NCI-H82 treated with DMSO at 0.1 percent for 48 hours (cell line): ENCODE data around the gene LDLRAD3.

Source experiments
- DNase-seq: peaks from one replicate; lab custom pipeline; 2025; ENCODE audit not compliant: unreplicated experiment; lab: John Stamatoyannopoulos, UW

The LDLRAD3 gene

DNA sequence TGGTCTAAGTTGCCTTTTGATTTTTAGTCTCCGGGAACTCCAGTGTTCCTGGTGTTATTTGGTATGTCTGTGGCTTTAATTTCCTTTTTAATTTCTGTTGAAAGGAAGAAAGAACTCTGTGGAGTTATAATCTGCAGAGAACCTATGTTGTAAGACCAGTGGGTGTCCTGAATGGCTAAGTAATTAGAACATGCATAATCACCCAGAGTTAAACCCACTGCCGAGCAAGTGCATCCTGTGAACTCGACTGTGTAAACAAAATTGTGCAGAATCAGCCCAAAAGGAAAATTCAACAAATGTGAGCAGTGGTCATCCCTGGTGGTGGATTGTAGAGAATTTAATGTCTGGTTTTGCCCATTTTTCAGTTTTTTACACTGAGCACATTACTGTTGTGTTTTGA is 182.8 kb downstream of the LDLRAD3 start:
- no peak for DNase-seq

DNA sequence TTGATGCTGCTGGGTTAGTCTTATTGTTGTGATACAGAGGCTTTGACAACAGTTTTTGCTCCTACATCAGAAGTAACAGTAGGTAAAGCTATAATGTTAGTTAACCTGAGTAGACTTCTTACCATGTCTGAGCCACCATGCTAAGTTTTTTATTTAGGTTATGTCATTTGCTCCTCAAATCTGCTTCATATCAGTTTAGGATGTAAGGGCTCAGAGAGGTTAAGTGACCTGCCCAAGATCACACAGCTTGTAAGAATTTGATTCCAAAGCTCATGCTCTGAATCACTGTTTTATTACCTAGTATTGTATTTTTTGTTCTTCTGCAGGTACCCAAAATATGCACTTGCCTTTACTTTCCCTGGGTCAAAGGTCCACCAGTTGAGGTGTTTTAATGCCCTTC is 183.7 kb downstream of the LDLRAD3 start:
- DNase-seq: no peak

DNA sequence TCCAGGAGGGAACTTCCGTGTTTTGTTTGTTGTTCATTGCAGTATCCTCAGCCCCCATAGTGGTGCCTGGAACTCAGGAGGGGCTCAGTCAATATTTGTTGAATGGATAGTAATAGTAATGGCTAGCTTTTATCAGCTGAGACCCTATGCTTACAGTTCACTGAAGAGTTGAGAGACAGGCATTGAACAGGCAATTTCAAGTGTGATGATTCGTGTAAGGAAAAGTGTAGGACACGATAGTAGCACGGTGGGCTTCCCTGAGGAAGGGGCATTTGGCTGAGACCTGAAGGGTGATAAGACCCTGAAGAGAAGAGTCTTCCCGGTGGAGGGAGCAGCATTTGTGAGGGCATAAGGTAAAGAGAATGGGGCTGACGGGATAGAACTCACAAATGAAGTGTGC is 186.1 kb downstream of the LDLRAD3 start:
- DNase-seq: no peak

DNA sequence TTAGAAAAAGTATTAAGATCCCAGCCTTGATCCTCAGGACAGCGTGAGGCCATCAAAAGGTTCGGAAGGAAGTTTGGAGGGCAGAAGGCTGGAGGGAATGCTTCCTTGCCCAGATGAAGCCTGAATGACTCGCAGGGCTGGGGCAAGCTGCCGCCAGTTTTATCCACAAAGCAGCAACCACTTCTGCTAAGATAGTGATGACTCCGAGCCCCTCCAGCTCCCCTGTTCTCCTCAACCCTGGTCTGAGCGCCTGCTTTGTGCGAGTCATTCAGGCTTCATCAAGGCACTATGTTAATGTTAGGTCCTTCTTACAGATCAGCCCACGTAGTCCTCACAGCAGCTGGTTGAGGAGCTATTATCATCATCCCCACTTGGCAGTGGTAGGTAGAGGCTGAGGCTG is 186.5 kb downstream of the LDLRAD3 start:
- no peak for DNase-seq

DNA sequence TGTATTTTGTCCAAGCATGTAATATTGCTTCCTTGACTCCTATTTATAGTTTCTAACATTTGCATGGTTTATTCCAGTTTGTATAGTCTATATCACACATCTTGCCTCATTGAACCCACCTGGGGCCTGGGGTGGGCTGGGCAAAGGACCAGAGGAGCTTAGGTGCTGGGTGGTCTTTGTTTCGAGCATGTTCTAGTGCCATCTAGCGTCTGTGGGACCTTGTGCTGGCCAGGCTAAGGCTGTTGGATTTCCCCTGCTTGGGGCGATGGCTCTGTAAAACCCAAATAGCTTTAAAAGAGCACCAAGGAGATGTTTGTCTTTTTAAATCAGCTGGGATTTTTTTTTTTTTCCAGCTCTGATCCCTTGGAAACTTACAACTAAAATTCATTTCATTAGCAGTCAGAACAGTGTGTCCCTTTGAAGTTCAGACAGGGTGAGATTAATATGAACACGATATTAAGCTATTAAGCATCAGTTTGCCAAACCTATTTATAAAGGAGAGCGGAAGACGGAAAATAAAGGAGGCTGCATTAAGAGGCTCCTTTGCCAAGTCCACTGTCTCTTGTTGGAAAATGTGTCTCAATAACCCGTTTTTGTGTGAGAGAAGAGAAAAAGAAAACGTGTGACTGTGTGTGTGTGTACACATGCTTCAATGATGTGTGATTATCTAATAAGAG is 188.0 kb downstream of the LDLRAD3 start:
- DNase-seq: peak; percentile 2

DNA sequence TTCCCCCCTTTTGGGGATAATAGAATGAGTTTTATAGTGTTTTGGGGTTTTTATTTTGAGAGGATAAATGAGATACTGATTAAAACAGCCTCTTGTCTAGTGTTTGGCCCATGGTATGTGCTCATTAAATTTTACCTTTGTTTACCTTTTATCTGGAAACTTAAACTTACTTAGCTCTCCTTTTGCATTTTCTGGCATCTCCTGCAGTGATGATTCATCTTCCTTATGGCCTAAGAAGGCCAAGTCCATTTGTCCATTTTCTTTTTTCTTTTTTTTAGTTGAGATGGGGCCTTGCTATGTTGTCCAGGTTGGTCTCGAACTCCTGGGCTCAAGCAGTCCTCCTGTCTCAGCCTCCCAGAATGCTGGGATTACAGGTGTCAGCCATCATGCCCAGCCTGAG is 189.1 kb downstream of the LDLRAD3 start:
- DNase-seq: no peak

DNA sequence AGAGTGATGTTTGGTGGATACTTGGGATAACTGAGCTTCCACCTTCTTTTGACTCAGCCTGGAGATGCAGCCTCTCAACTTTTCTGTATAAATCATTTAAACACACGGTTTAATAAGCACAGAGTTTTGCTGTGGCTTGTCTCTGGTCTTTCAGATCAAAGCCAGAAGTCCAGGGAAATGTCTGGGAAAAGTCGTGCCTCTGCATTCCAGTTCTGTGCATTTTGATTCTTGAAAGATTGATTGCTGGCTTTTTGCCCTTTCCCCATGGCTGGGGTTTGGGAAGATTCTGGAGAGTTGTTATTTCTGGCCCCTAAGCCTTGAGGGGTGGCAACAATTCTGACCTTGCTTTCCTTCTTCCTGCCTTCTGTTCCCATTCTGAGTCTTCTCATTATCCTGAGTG is 191.2 kb downstream of the LDLRAD3 start:
- no peak for DNase-seq

DNA sequence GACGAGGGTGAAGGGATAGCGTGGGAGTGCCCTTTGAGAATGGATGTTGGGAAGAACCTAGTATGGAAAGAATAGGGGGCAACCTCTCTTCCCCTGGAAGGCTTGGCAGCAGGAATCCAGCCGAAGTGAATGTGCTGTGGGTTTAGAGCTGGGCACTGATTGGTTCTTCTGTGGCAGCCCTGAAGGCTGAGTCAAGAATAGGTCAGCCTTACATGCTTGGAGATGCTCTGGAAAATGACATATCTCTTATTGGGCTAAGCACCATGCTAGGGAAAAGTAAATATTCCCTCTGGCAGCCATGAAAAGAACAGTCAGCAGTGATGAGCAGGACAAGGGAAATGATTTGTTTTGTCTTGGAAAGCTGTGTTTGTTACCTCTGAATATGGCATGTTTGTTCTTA is 195.9 kb downstream of the LDLRAD3 start:
- no peak for DNase-seq

DNA sequence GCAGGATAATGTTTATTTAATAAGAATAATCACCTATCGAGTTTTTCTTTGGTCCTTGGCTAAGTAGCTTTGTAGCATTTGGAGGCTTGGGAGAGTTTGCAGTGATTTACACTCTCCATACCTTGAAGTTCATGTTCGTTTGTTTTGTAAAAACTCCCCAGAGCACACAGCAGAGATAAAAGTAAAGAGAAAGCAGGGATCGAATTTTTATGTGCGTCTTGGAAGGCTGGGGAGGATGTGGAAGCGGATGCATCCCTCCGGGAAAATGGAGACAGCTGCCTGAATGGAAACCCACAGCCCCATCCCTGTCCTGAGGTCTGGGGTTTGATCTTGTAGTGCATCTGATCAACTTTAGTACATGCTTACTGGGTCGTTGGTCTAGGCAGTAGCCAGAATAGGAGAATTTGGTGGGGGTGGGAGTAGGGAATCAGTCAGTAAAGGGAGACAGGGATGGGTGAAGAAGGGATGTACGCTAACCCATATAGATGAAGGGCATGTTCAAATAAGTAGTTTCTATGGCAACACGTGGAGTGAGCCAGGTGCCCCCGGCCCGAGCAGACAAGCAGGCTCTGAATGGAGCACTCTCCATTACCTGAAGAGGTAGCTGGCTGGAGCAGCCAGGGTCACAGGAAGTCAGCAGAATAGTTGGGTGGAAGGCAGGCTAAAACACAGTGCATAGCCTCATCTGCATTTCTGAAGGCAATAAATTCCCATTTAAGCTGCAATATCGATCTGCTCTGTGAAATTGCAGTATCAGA is 197.5 kb downstream of the LDLRAD3 start:
- DNase-seq: no peak

DNA sequence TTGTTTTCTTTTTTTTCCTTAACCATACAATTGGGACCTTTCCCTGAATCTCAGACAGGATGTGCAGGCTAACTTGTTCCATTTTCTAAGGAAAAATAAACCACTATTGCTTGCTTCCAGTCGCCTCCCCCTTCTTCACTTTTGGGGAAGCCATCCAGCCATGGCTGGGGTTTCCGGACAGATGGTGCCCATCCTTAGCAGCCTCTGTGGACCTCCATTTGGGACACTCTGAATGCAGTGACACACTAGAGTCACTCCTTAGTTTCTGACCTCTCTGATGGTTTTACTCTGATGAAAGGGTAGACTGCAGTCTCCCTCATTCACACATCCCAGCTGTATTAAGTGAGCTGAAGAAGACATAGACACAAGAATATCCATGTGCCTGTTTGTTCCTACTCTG is 198.1 kb downstream of the LDLRAD3 start:
- DNase-seq: no peak

DNA sequence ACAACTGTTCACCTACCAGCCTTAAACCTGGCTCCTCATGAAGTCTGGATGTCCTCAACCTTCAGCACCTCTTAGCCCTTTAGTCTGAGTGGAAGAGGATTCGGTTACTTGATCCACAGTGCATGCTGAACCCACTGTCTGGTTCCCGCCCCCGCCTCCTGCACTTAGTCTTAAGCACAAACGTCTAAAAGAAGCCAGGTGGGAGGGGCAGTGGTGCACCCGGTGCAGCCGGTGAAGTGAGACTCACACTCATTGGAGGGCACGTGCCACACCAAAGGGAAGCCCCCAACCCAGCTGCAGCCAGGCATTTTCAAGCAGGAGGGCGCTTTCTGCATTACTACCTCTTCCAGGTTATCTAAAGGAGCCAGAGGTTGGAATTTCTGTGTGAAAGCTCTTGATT is 198.6 kb downstream of the LDLRAD3 start:
- peak; percentile 22 for DNase-seq

DNA sequence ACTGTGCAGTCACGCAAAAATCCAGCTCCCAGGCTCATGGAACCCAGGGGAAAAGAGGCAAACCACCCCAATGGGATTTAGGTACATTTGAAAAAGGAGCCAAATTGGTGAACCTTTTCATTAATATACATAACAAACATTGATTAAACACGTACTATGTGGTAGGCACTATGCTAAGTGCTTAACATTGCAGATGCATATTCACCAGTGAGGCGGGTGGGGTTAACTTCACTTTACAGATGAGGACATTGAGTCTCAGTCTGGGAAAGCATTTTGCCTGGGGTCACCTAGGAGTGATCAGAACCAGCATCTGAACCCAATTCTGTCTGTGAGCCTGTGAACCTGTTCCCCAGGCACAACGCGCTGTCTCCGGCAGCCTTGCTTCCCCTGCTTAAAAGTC is 199.0 kb downstream of the LDLRAD3 start:
- no peak for DNase-seq

DNA sequence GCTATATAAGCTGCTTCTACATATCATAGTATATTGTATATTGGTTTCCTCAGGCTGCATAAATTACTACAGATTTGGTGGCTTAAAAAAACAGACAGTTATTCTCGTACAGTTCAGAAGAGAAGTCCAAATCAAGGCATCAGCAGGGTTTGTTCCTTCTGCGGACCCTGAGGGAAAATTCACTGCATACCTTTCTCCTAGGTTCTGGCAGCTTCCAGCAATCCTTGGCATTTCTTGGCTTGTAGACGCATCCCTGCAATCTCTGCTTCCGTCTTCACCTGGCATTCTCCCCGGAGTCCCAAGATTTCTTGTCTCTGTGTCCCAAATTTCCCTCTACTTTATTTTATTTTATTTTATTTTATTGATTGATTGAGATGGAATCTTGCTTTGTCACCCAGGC is 202.6 kb downstream of the LDLRAD3 start:
- DNase-seq: no peak

DNA sequence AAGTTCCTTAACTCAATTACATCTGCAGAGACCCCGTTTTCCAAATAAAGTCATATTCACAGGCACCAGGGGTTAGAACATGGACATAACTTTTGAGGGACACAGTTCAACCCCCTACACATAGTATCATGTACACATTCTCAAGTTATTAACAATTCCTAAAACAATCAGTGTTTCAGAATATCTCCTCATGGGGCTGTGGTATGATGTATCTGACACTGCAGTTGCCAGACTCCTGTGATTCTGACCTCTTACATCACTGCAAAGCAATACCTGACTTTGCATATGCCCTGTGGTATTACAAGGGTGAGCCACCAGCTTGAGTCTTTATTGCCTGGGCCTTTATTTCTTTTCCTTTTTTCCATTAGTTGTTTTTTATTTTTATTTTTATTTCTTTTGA is 203.6 kb downstream of the LDLRAD3 start:
- DNase-seq: no peak

DNA sequence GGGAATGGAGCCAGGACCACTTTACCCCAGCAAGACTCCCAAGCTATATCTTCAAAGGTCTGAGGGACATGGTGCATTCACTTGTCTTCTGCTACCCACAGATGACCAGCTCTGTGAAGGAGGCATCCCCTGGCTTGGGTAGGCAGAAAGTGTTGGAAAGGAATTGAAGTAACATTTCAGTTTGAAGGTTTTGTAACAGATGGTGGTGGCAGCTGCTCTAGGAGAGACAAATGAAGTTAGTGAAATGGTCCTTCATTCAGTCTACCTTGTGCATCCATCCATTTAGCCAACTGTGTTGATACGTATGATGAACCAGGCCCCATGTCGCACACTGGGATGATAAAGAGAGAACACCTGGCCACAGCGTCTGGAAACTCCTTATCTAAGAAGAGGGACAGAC is 204.8 kb downstream of the LDLRAD3 start:
- no peak for DNase-seq

DNA sequence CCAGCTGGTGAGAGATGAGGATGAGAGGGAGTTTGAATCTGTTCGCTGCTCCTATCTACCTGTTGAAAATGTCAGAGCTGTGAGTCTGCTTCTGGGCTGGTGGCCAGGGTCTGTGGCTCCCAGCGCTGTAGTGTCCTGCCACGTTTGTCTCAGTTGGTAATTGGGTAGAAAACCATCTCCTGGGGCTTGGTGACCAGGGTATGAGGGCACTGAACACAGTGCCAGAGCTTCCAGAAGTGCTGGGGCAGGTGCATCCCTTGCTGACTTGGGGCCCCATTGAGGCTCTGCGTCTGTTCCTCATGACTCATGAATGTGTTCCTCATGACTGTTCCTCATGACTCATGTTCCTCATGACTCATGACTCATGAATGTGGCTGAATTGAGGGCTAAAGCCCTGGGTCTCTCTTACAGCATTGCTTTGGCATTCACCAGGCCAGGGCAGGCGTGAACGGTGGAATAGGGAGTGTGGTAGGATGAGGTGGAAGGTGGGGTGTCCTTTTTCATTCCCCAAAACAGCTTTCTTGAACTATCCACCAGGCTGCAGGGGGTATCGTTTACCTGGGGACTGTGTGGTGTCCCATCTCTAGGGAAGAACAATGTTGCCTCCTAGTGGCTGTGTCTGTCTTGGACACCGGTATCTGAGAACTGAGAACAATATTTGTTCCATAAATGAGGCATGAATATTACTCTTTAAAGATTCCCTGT is 205.8 kb downstream of the LDLRAD3 start:
- no peak for DNase-seq

DNA sequence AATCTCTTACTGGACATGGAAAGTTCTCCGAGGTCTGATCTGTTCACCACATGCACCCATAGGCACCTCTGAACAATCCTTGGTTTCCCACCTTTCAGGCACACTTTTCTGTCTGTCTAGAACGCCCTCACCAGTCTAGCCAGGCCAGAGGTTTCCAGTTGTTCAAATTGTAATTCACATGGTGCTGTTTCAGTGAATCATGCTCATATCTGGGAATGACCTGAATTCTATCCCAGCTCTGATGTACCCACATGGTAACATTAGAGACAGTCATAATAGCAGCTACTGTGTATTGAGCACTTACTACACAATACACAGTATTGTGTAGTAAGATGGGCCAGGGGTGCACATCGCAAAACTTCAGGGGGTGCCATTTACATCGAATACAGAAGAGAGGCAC is 207.1 kb downstream of the LDLRAD3 start:
- DNase-seq: no peak

DNA sequence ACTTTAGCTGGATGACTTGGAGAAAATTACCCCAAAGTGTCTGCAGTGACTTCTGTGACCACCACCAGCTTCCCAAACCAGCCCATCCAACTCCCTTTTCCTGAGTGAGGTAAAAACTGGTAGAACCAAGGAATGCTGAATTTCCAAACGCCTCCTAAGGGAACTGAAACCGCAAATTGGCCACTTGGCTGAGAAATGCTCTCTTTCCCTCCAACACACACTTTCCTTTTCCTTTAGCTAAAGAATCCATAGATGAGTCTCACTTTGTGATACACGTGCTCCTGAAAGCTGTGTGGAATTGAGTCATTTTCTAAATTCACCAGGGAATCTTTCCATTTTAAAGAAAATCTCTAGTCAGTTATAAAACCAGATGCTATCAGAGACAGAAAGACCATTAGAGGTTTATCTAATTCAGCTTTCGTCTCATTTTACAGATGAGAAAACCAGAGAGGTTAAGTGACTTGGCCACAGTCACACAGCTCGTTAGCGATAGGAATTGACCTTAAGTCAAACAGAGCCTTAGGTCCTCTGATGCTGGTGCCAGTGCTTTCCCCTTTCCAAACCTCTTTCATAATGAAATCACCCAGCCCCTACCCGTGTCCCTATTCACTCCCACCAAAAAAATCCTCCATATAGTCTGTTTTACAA is 208.2 kb downstream of the LDLRAD3 start:
- no peak for DNase-seq

DNA sequence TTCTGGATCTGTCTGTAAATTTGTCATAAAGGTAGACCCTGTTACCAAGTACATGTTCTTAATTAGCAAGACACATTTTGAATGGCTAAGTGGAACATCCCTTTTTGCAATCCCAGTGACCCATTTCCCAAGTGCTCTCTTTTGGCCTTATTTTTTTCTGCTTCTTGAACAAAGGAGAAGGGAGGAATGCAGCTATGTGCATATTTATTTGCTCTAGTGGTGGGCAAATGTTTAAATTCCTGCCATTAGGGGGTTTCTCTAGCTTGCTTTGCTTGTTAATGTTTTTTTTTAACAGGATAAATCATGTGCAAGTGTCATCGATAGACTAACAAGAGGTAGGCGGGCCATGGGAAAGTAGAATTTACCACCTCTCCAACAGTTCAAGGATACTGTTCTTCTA is 209.7 kb downstream of the LDLRAD3 start:
- DNase-seq: no peak

DNA sequence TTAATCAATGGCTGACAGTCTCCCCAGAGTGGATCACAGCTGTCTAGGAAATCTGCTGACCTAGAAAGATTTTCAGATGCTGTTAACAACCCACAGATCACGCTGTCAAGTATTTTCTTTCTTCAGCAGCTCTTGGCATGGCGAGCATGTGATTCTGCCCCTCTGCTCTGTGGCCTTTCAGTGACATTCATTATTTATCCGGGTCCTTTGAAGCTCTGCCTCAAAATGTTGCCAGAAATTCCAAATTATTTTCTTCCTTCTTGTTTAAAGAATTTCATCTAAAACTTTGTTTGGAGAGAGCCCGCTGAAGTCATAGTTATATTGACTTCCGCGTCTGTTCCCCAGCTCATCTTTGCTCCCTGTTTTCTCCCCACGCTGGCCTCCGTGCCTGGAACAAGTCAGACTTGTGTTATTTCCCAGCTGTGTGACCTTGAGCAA is 211.3 kb downstream of the LDLRAD3 start:
- no peak for DNase-seq

DNA sequence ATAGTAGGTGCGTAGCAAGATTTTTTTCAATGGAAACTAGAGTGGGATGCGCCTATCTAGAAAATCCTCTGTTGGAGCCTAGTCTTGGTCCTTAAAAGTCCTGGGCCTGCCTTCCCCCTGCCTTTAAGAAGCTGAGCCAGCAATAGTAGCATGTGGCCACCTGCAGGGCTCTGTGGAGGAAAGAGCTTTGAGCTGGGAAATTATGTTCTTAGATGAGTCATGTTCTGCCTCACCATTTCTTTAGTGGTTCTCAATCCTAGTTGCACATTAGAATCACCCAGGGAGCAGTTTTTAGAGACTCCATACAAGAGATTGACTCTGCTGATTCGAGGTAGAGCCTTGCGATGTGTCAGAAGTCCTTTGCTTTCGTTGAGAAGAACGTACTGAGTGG is 211.9 kb downstream of the LDLRAD3 start:
- DNase-seq: no peak
